HG03095 (cell line): Measurements from ENCODE around the gene CELSR2.
A peak's percentile ranks its signal among the peaks of the same experiment; 100 is the strongest.
"Not testable (repeated sequence)": the region's sequence is repeated elsewhere in the genome, so short reads cannot be mapped to it uniquely, and the experiment has no call there.

Experiments used
- ATAC-seq: cut with Tn5 transposase; IDR thresholded peaks from one replicate; pipeline ENCODE4 v1.9.1; 2021; ENCODE audit warnings: moderate library complexity; ENCODE audit not compliant: unreplicated experiment

Gene CELSR2, protein sequence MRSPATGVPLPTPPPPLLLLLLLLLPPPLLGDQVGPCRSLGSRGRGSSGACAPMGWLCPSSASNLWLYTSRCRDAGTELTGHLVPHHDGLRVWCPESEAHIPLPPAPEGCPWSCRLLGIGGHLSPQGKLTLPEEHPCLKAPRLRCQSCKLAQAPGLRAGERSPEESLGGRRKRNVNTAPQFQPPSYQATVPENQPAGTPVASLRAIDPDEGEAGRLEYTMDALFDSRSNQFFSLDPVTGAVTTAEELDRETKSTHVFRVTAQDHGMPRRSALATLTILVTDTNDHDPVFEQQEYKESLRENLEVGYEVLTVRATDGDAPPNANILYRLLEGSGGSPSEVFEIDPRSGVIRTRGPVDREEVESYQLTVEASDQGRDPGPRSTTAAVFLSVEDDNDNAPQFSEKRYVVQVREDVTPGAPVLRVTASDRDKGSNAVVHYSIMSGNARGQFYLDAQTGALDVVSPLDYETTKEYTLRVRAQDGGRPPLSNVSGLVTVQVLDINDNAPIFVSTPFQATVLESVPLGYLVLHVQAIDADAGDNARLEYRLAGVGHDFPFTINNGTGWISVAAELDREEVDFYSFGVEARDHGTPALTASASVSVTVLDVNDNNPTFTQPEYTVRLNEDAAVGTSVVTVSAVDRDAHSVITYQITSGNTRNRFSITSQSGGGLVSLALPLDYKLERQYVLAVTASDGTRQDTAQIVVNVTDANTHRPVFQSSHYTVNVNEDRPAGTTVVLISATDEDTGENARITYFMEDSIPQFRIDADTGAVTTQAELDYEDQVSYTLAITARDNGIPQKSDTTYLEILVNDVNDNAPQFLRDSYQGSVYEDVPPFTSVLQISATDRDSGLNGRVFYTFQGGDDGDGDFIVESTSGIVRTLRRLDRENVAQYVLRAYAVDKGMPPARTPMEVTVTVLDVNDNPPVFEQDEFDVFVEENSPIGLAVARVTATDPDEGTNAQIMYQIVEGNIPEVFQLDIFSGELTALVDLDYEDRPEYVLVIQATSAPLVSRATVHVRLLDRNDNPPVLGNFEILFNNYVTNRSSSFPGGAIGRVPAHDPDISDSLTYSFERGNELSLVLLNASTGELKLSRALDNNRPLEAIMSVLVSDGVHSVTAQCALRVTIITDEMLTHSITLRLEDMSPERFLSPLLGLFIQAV (N-terminal part only)

DNA sequence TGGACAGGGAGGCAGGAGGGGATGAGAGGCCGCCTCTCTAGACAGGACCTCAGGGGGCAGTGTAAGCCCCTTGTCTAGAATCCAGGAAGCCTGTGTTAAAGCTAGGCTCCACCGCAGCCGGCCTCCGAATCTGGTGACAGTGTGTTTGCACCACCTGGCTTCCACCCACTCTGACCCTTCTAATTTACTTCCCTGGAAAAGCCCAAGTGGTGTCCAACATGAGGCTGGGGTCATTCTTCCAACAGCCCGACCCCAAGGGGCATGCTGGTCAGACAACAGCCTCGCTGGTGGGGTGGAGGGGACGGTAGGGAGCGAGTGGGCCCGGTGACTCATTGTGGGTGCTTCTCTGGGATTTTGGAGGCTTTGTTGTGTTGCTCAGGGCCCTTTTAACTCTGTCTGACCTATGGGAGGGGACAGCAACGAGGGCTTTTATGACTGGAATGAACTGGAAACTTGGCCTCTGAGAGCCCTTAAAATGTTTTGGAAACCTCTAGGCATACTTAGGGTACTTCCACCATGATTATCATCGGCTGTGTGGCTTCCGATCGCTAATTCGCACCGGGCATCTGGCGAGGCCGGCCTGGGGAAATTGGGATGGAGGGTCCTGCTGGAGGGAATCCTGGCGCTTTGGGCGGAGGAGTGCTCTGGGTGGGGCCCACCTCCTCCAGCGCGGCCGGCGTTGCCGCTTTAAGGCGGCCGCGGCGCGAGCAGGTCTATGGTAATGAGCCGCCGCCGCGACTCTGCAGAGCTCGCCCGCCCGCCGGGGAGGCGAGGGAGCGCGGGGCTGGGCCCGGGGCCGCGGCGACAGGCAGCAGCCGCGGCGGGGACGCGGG lies at the start of gene CELSR2:
TSS of gene CELSR2 (plus strand) at position 743 of the 833 bp plus-strand sequence. CDS start 541 bp downstream, outside the sequence.
- ATAC-seq, result peak; percentile 77

DNA sequence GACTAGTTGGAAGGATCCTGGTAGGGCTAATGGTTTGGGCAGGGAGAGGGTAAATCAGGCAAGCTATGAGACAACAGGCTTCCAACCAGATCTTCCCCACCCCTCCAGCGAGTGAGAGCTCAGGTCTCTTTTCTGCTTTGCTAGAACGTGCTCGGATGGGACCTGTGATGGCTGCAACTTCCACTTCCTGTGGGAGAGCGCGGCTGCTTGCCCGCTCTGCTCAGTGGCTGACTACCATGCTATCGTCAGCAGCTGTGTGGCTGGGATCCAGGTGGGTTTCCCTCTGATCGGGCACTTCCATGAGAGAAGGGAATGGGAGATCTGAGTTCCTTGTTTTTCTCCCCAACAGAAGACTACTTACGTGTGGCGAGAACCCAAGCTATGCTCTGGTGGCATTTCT lies 49.6 kb upstream of the CELSR2 start:
- no peak for ATAC-seq

DNA sequence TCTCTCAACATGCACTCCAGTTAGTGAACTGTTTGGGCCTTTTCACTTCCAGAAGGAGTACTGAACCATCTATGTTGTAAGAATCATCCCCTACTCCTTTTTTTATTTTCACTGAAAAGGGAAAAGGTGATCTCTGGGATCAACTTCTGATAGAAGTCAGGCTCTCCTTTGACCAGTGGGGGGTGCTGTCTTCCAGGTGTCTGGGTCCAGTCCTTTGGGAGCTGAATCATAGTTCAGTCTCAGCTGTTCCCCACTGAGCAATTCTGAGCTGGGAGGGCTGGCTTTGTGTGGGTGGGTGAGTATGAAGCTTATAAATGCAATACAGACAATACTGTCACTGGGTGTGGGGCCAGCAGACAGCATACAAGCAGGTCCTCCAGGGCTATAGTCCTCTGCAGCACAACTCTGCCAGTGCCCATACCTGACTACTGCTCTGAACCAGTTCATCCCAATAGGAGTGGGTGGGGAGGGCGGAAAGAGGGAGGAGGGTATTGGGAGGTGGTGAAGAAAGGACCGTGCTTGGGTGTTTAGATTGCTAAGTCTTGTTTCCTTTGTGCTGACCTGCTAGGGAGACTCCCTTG lies 48.1 kb upstream of the CELSR2 start:
- no peak for ATAC-seq

DNA sequence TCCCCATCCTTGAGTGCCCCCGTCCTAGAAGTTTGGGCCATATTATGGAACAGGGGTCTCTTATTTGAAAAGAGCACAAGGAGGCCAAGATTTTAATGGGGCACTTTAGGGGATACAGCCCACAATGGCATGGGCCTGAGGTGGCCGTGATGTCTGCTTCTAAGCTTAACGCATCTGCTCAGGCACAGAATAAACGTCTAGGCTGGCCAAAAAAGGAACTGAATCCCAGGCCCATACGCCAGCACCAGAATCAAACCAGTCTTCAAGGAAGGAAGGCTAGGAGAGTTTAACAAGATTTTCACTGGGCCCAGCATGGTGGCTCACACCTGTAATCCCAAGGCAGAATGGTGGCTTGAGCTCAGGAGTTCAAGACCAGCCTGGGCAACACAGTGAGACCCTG lies 44.9 kb upstream of the CELSR2 start:
- ATAC-seq, result no peak

DNA sequence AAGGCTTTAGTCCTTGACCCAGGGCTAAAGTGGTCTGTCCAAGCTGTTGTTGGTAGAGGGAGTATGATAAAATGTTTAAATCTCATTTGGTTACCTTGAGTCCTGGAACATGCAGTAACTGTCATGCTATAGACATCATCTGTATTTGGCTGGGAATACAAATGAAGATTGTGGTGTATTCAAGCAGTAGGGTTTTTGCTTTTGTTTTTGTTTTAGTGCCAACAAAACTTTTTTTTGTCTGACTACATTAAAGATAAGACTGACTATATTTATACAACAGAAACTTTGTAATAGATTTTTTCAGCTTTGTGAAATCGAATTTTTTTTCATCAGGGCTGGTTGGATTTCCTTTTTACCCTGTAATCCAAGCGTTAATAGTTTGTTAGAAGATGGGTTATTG lies 43.0 kb upstream of the CELSR2 start:
- ATAC-seq, result no peak

DNA sequence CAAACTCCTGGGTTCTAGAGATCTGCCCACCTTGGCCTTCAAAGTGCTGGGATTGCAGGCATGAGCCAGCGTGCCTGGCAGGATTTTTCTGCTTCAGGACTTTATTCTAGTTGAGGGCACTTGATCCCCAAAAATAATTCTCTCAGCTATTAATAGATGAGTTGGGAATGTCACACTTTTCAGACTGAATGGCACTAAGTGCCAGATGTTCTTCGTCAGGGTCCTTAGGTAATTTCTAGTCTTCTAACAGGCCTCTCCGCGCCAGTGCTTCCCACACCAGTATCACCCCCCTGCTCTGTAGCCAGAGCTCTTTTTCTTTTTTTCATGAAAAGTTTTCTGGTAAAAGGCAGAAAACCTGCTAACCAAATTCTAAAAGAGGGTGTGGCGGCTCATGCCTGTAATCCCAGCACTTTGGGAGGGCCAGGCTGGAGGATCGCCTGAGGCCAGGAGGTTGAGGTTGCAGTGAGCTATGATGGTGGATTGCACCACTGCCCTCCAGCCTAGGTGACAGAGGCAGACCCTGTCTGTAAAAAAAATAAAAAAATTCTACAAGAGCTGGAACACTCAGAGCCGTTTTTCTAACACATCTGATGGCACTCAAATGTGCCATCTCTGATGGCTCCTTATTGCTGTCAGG lies 41.8 kb upstream of the CELSR2 start:
- no peak for ATAC-seq

DNA sequence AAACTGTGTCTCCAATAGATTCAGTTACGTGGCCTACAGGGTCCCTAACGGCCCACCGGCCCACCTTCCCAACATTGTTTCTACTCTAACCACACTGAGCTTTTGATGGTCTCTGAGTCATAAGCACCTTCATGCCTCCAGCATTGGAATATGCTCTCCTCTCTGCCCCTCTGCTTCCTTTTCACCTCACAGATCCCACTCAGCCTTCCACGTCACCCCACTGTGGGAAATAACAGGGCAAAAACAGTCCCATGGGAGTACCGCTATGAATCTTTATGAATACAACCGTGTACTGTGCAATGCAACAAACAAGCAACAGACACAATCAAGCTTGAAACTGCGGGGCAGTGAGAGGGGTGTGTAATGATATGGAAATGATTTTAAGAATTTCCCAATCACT lies 40.9 kb upstream of the CELSR2 start:
- no peak for ATAC-seq

DNA sequence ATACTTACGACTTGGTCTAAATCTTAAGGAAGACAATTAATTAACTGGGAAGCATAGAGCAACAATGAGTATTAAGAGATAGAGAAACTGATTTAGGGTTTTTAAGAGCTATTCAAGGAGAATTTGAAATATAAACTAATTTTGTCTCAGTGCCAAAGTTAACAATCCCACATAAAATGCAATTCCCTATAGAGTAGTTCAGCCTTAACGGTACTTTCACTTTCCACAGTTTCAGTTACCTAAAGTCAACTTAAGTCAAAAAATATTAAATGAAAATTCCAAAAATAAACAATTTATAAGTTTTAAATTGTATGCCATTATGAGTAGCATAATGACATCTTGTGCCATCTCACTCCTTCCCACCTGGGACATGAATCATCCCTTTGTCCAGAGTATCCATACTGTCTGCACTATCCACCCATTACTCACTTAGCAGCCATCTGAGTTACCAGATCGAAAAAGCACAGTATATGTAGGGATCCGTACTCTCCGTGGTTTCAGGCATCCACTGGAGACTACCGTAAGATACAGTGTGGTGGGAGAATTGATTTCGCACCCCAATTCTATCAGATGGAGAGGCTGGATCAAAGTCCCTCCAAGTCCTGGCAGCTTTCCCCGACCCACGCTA lies 40.4 kb upstream of the CELSR2 start:
- no peak for ATAC-seq

DNA sequence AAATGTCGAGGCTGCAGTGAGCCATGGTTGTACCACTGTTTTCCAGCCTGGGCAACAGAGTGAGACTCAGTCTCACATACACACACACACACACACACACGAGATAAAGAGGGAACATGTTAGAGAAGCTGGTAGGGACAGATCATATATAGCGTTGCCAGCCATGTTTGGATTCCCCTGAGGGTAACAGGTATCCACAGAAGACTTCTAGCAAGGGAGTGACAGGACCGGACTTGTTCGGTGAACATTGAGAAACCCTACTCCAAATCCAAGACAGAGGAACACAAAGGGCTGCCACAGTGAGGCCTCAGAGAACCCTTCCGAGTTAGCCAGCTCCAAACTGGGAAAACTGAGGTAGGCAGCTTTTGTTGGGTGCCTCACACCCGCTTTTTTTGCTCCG lies 39.3 kb upstream of the CELSR2 start:
- ATAC-seq, result no peak

DNA sequence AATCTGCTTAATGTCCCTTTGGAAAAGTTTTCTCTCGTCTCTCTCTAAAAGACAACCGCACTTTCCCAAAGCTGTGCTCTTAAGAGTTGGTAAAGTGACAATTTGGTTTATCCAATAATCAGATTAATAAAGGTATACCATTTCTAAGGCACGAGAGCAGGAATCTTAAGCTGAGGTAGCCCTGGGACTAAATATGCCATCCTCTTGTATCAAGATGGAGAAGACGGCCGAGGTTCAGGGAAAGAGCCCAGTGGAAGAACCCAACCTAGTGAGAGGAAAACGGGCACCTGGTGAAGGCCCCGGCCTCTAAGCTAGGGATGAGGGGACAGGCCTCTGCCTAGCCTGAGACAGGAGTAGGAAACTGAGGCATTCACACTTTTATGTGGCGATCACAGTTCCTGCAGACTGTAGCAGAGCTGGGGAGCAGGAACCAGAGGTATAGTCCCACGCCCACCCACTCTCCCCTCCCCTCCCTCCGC lies 36.0 kb upstream of the CELSR2 start:
- no peak for ATAC-seq

DNA sequence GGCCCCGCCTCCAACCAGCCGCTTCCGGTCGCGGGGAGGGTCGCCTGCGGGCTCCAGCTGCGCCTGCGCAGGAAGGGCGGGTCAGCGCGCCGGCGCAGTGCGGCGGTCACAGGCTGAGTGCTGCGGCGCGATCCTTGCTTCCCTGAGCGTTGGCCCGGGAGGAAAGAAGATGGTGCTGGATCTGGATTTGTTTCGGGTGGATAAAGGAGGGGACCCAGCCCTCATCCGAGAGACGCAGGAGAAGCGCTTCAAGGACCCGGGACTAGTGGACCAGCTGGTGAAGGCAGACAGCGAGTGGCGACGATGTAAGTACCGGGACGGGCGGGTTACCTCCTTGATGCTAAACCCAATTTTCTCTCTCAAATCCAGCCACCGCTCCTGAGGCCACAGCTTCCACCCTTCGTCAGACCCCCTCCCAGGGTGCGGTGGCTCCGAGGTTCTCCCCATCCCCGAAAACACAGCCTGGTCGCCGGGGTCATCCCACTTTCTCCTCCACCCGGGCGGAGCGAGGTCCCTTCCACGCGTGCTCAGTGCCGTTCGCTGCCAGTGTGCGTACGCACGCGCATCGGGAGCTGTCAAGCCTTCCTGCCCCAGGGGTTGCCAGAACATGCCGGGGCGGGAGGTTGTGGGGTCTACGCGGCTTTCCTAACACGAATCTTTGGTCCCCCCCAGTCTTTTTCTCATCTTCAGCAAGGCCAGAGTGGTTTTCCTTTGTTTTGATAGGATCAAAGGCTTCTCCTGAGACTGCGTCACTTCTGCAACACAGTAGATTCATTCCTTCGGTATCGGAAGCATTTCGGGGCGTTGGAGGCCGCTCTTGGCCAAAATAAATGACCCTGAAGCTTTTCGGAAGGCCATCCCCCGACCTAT lies 35.3 kb upstream of the CELSR2 start, which contains the start of gene SARS1:
TSS of gene SARS1 (plus strand) at position 95 of the 870 bp plus-strand sequence. CDS start at position 170, 75 bp downstream.
- peak; percentile 70 for ATAC-seq

DNA sequence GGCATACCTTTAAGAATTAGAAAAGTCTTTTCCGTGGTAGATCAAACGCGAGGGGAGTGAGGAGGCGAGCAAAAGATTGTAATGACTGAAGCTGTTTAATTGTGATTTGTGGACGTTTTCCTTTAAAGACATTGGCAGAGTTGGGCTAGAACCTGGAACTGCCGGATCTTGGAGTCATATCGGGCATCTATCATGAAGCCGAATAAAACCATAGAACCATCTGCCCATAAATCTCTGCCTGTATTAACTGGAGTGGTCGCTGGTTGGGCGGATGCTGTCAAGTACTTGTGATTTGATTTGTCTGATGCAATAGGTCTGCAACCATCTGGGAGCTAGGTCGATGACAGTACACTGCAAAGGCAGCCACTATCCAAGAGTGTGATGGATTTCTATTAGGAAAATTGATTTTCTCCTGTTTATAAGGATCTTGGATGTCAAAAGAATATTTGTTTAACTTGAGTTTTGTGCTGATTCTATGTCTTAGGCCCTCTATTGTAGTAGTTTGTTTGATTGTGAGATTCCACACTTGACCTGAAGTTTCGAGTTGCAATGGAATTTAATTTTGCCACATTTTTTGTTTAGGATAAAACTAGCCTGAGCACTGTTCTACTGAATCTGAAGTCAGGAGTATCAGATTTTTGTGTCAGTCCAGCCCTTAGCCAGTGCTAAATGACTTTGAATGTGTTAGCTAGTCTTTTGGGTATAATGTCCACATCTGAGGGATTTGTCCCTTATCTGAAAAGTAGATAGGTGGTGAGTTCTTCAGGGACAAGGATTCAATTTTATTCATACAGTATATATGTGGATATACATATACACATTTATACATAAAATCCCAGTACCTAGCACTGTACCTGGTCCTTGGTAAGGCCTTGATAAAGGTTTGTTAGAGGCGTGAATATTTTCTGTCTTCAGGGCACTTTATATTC lies 34.4 kb upstream of the CELSR2 start:
- ATAC-seq, result no peak

DNA sequence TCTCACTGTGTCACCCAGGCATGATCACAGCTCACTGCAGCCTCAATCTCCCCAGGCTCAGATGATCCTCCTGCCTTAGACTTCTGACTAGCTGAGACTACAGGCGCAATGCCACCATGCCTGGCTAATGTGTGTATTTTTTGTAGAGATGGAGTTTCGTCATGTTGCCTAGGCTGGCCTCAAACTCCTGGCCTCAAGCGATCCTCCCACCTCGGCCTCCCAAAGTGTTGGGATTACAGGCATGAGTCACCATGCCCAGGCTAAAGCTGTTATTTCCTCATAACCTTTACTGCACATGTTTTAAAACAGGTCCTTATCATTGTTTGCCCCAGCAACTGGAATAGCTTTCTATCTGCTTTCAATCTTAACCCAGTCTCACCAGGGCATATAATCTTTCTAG lies 32.7 kb upstream of the CELSR2 start:
- ATAC-seq, result no peak

DNA sequence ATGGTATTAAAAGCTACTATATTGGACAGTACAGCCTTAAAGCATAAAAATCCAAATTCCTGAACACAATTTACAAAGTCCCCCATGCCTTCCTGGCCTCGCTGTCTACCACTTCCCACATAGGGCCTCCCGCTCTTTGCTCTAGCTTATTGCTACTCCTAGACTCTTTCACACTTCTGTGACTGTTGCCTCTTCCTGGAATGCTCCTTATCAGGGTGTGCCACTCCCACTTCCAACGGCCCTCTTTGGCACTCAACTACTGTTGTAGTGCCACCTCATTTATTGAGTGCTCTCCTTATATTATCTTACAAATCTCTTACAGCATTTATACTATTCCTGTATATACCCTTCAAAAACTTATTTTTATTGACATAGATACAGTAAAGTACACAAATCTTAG lies 30.8 kb upstream of the CELSR2 start:
- no peak for ATAC-seq

DNA sequence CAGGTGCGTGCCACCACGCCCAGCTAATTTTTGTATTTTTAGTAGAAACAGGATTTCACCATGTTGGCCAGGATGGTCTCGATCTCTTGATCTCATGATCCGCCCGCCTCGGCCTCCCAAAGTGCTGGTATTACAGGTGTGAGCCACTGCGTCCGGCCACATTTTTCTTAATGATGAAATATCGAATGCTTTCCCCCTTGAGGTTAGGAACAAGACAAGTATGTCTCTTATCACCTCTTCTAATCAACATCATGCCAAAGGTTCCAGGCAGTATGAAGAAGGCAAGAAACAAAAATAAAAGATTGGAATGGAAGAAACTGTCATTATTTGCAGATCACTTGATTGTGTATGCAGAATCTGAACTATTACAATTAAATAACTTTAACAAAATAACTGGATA lies 28.1 kb upstream of the CELSR2 start:
- ATAC-seq, result not testable (repeated sequence)

DNA sequence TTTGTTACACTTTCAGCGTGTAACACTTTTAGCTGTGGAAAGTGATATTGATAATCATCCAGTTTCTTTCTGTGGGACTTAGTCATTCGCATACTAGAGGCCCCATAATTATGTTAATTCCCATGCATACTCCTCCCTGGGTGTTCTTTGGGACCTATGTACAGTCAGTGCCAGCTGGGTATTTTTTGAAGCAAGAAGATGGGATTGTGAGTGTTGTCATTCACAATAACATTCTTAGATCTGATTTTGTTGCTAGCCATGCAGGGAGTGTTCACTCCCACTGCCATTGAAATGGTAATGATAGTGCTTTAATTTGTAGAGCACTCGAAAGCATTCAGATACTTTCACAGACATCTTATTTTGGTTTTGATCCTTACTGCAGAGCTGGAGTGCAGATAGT lies 24.0 kb upstream of the CELSR2 start:
- no peak for ATAC-seq
